Ovary (tissue), 9 donors: Measurements from ENCODE around the gene SPATA31E1. TPM values are rescaled to one million over a fixed set of nuclear protein-coding genes. Genes with fewer than 3 reads are reported as not detected.

ENCODE experiments used
- DNase-seq, 5 donors: peaks; one replicate each; pipeline ENCODE4 v3.0.0-alpha.2; 2019 to 2020
- H3K27ac ChIP-seq, 2 donors: fragments of 200-600 bp; one replicate each; pipeline versions ENCODE4 v1.5.1 to v1.8.0; 2019 to 2022
- H3K27me3 ChIP-seq: fragments of 200-600 bp; one replicate; pipeline ENCODE4 v1.8.0; 2022
- H3K36me3 ChIP-seq: fragments of 200-600 bp; sonication (generic); one replicate; pipeline ENCODE4 v1.5.1; 2019
- H3K4me1 ChIP-seq: one replicate; pipeline ENCODE4 v1.8.1; 2013; ENCODE audit warnings: mild to moderate bottlenecking, moderate library complexity; ENCODE audit not compliant: insufficient read depth
- H3K4me3 ChIP-seq: fragments of 200-600 bp; sonication (generic); one replicate; pipeline ENCODE4 v1.5.1; 2017
- H3K9me3 ChIP-seq, 2 donors: fragments of 200-600 bp in 1 of 2; sonication (generic) in 1 of 2; one replicate each; pipeline versions ENCODE4 v1.5.1 to v1.8.1; 2013 to 2019; ENCODE audit warnings: mild to moderate bottlenecking in 1 of 2, moderate library complexity in 1 of 2
- CTCF ChIP-seq, 3 donors: fragments of 450-650 bp in 2 of 3; fragments of 200-600 bp in 1 of 3; IDR thresholded peaks; one replicate each; pipeline versions ENCODE4 v1.5.1 to v1.8.0; 2016 to 2022; ENCODE audit warnings: antibody characterized with exemption in 3 of 3, mild to moderate bottlenecking in 1 of 3
- EP300 ChIP-seq: sonication (generic); formaldehyde crosslinking; IDR thresholded peaks from one replicate; pipeline ENCODE4 v1.6.1; 2017; ENCODE audit warnings: antibody characterized with exemption
- POLR2A ChIP-seq: fragments of 450-650 bp; IDR thresholded peaks from one replicate; pipeline ENCODE4 v1.6.1; 2017; ENCODE audit warnings: antibody characterized with exemption, mild to moderate bottlenecking, moderate library complexity
- WGBS, 3 donors: extraction: QIAGEN DNeasy Blood & Tissue Kit in 1 of 3; methylation state at CpG; one replicate each; pipeline versions ENCODE4 v1.1.5 to v1.1.7; 2013 to 2017; 5-methylcytosine and 5-hydroxymethylcytosine counted together
- intact Hi-C, 4 donors: fragments of 100-400 bp; cut with DNase I; formaldehyde crosslinking; loops; one replicate each; pipeline versions ENCODE4 v1.11.0 to v1.15.1; 2022 to 2023
- polyA plus RNA-seq, 2 donors: library from polyadenylated mRNA; stranded (reverse); fragments of 200-250 nt in 1 of 2; fragments of 350-450 nt in 1 of 2; fragmentation: Illumina TruSeq in 1 of 2; extraction: RNeasy Lipid Tissue Mini Kit (QIAGEN cat#74804) in 1 of 2; gene quantifications; one replicate each; pipeline ENCODE4 v1.2.3, GENCODE V29; 2013 to 2014
- total RNA-seq, 7 donors: library from RNA; depleted of rRNA in 2 of 7; stranded (reverse); fragments of >200 nt in 2 of 7; fragmentation: NEBNext Ultra II Directional in 3 of 7; extraction: Animal tissue kit (Norgen Biotek cat#: 25700) in 3 of 7; gene quantifications; one replicate each; pipeline versions ENCODE4 v1.1.0 to v1.2.4, GENCODE V29; 2016 to 2023
- donor health status: DM: no; HTN: no; CAD: no; lungs with moderate emphysema.
- donor health status: DM: no; HTN: no; CAD: no.
- donor health status: Bipolar disorder and iron deficiency.
- donor health status: DM: yes; HTN: yes; CAD: no.
- donor health status: DM: no; HTN: no; CAD: no.
- donor health status: DM: yes; HTN: yes; CAD: no.

Gene SPATA31E1
- total and polyA plus RNA-seq, 9 donors = not detected

- H3K27me3 ChIP-seq = no peaks in the 10 kb centered on the region
- no peaks in the 10 kb centered on the region for H3K9me3 ChIP-seq
- DNase-seq = no peak
- no peak overlapping the region for H3K4me3 ChIP-seq
- no peaks in the 10 kb centered on the region for H3K4me1 ChIP-seq
- WGBS, 3 donors = 83 to 85% (median 84%) methylated on average over 3 of the region's 3 CpGs
- TF ChIP-seq CTCF (IDR thresholded peaks at IDR 0.05) = no peak
- no peak for TF ChIP-seq POLR2A
- no peak for TF ChIP-seq EP300
- intact Hi-C loops = no loop called here
- no peak overlapping the region for H3K27ac ChIP-seq
- no peaks in the 10 kb centered on the region for H3K36me3 ChIP-seq
Measured at GRCh38 chr9:87855061-87855460, 27.6 kb upstream of the SPATA31E1 start.

- Histone ChIP-seq H3K4me3 (no peak overlapping the region), H3K27ac (no peak overlapping the region), H3K9me3 (no peaks in the 10 kb centered on the region), H3K27me3 (no peaks in the 10 kb centered on the region), H3K4me1 (no peaks in the 10 kb centered on the region), H3K36me3 (no peaks in the 10 kb centered on the region)
- WGBS, 3 donors = 82 to 97% (median 92%) methylated on average over 27 to 29 of the region's 29 CpGs
- no peak for DNase-seq
- intact Hi-C loops = no loop called here
- TF ChIP-seq CTCF (IDR thresholded peaks at IDR 0.05) (no peak), POLR2A (no peak), EP300 (no peak)
Measured at GRCh38 chr9:87857141-87857947, 25.3 kb upstream of the SPATA31E1 start.

GRCh38 chr9:87857948-87858335 lies 24.7 kb upstream of the SPATA31E1 start:
- TF ChIP-seq EP300 (no peak), POLR2A (no peak), CTCF (IDR thresholded peaks at IDR 0.05) (no peak)
- intact Hi-C loops = no loop called here
- Histone ChIP-seq H3K36me3 (no peaks in the 10 kb centered on the region), H3K27ac (no peak overlapping the region), H3K4me1 (no peaks in the 10 kb centered on the region), H3K4me3 (no peak overlapping the region), H3K27me3 (no peaks in the 10 kb centered on the region), H3K9me3 (no peaks in the 10 kb centered on the region)
- WGBS, 3 donors = 94 to 97% (median 95%) methylated on average over 8 of the region's 8 CpGs
- DNase-seq = no peak

GRCh38 chr9:87859137-87859536 lies 23.5 kb upstream of the SPATA31E1 start:
- no peaks in the 10 kb centered on the region for H3K36me3 ChIP-seq
- H3K27me3 ChIP-seq = no peaks in the 10 kb centered on the region
- intact Hi-C loops = no loop called here
- no peak overlapping the region for H3K27ac ChIP-seq
- no peak overlapping the region for H3K4me3 ChIP-seq
- DNase-seq = no peak
- TF ChIP-seq EP300 = no peak
- no peak for TF ChIP-seq CTCF (IDR thresholded peaks at IDR 0.05)
- no peak for TF ChIP-seq POLR2A
- no peaks in the 10 kb centered on the region for H3K4me1 ChIP-seq
- WGBS, 3 donors = 90 to 97% (median 97%) methylated on average over 27 of the region's 27 CpGs
- H3K9me3 ChIP-seq = no peaks in the 10 kb centered on the region
